ENCODE results near the gene UBE2C. TPM values are rescaled to one million over a fixed set of nuclear protein-coding genes. Genes with fewer than 3 reads are reported as not detected.

The UBE2C gene
- total and polyA plus RNA-seq, 12 donors: 0.79 to 43.3 (median 2.7) TPM

GRCh38 chr20:45833030-45833882, 20.8 kb downstream of the UBE2C start, which contains the start of gene SNX21:
Gene SNX21, plus strand, starts transcription at chr20:45833799. Its CDS starts 121 bp downstream, at chr20:45833920.
- Histone ChIP-seq H3K27ac (peak within 1 kb of the TSS; percentile 93 to 96 (median 95)), H3K4me1 (replicated peaks in 1 of 2) (peaks cover 31 to 36% of the 10 kb centered on the region in 2 donors), H3K9me3 (replicated peaks in 1 of 3) (no peaks in the 10 kb centered on the region), H3K27me3 (no peaks in the 10 kb centered on the region), H3K4me3 (peak within 1 kb of the TSS in 3 of 4 donors; percentile 48 to 79 (median 53)), H3K36me3 (replicated peaks in 1 of 2) (peaks cover 0 to 3% of the 10 kb centered on the region in 2 donors)
- peak; percentile 84 to 94 (median 93) for DNase-seq
- TF ChIP-seq, protein P1, sequence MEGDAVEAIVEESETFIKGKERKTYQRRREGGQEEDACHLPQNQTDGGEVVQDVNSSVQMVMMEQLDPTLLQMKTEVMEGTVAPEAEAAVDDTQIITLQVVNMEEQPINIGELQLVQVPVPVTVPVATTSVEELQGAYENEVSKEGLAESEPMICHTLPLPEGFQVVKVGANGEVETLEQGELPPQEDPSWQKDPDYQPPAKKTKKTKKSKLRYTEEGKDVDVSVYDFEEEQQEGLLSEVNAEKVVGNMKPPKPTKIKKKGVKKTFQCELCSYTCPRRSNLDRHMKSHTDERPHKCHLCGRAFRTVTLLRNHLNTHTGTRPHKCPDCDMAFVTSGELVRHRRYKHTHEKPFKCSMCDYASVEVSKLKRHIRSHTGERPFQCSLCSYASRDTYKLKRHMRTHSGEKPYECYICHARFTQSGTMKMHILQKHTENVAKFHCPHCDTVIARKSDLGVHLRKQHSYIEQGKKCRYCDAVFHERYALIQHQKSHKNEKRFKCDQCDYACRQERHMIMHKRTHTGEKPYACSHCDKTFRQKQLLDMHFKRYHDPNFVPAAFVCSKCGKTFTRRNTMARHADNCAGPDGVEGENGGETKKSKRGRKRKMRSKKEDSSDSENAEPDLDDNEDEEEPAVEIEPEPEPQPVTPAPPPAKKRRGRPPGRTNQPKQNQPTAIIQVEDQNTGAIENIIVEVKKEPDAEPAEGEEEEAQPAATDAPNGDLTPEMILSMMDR (IDR thresholded peaks at IDR 0.05): no peak
- TF ChIP-seq POLR2A (IDR thresholded peaks at IDR 0.05): peak; percentile 56 to 82
- WGBS, 4 donors: 3 to 6% (median 4%) methylated on average over 14 to 35 of the region's 35 CpGs
- intact Hi-C loops (cut with DNase I): no loop called here

- whole genome bisulfite sequencing, 4 donors: 3 to 21% (median 4%) methylated on average over 10 to 71 of the region's 71 CpGs
- Histone ChIP-seq H3K4me3 (peak overlapping the region in 3 of 4 donors; percentile 48 to 79 (median 53)), H3K36me3 (replicated peaks in 1 of 2) (peaks cover 0 to 11% of the 10 kb centered on the region in 2 donors), H3K9me3 (replicated peaks in 1 of 3) (no peaks in the 10 kb centered on the region), H3K27me3 (no peaks in the 10 kb centered on the region), H3K27ac (peak overlapping the region; percentile 93 to 96 (median 95)), H3K4me1 (replicated peaks in 1 of 2) (peaks cover 31 to 36% of the 10 kb centered on the region in 2 donors)
- DNase-seq: peak; percentile 66 to 86 (median 78)
- TF ChIP-seq POLR2A (IDR thresholded peaks at IDR 0.05): peak; percentile 39 to 60
- TF ChIP-seq, protein P1 (IDR thresholded peaks at IDR 0.05): no peak
- intact Hi-C loops (cut with DNase I): no loop called here
These were observed 21.7 kb downstream of the UBE2C start for GRCh38 chr20:45833883-45834796.

DNA sequence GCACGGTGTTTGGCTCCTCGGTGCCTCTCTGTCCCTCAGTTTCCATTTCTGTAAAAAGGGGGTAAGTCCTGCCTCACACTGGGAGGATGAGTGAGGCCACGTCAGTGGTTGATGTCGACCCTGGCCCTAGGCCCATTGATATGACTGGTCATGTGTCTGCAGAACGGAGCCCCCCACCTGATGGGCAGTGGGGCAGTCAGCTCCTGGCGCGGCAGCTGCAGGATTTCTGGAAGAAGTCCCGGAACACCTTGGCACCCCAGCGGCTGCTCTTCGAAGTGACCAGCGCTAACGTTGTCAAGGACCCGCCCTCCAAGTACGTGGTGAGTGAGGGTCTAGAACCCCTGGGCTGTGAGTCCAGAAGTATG, 22.3 kb downstream of the UBE2C start:
- intact Hi-C loops (cut with DNase I): no loop called here

More for the DNA sequence above, 22.3 kb downstream of the UBE2C start:
- Histone ChIP-seq H3K4me1 (replicated peaks in 1 of 2) (peaks cover 31 to 36% of the 10 kb centered on the region in 2 donors), H3K27me3 (no peaks in the 10 kb centered on the region), H3K9me3 (replicated peaks in 1 of 3) (no peaks in the 10 kb centered on the region), H3K27ac (peak overlapping the region; percentile 93 to 96 (median 95)), H3K36me3 (replicated peaks in 1 of 2) (peaks cover 0 to 11% of the 10 kb centered on the region in 2 donors), H3K4me3 (peak overlapping the region in 2 of 4 donors; percentile 53 to 79)
- peak in 1 of 7 donors; percentile 43 for DNase-seq
- TF ChIP-seq POLR2A (IDR thresholded peaks at IDR 0.05): no peak
- TF ChIP-seq, protein P1 (IDR thresholded peaks at IDR 0.05): no peak
- 34 to 54% (median 44%) methylated on average over 5 to 14 of the region's 14 CpGs for WGBS, 4 donors
